GM12872 (cell line): Measurements from ENCODE around the gene LOC101059915.
"Not testable (repeated sequence)": the region's sequence is repeated elsewhere in the genome, so short reads cannot be mapped to it uniquely, and the experiment has no call there.

Experiments
- CTCF ChIP-seq: IDR thresholded peaks from 3 replicates; pipeline ENCODE4 v1.5.1; 2011; ENCODE audit warnings: low read depth, mild to moderate bottlenecking, low read length, moderate library complexity; ENCODE audit not compliant: insufficient read depth

LOC101059915 gene

GRCh38 chrX:71669947-71670346, 2.6 kb downstream of the LOC101059915 start:
- peak; percentile 66 for TF ChIP-seq CTCF

- no peak for TF ChIP-seq CTCF
Measured at GRCh38 chrX:71671043-71671780, 3.9 kb downstream of the LOC101059915 start.

- no peak for TF ChIP-seq CTCF
Measured at GRCh38 chrX:71671938-71672337, 4.6 kb downstream of the LOC101059915 start.

- no peak for TF ChIP-seq CTCF
Measured at GRCh38 chrX:71679575-71680207, 12.3 kb downstream of the LOC101059915 start.

- TF ChIP-seq CTCF: not testable (repeated sequence)
Measured at GRCh38 chrX:71718185-71718584, 50.8 kb downstream of the LOC101059915 start, which contains the start of gene CXorf49. CXorf49 (minus strand) TSS chrX:71718285; CDS start chrX:71718151, 134 bp downstream.
